Neural cell (in vitro differentiated cells): Measurements from ENCODE around the gene KHSRP. TPM values are rescaled to one million over a fixed set of nuclear protein-coding genes. Genes with fewer than 3 reads are reported as not detected.
"Not testable (repeated sequence)": the region's sequence is repeated elsewhere in the genome, so short reads cannot be mapped to it uniquely, and the experiment has no call there.

Experiments used
- H2AFZ ChIP-seq: fragments of 200-600, 300-800 bp; sonication (generic), shearing (Covaris generic); 2 replicates; pipeline ENCODE4 v1.6.0; 2014; ENCODE audit warnings: low read depth, mild to moderate bottlenecking, antibody characterized with exemption, low read length, moderate library complexity
- H3F3A ChIP-seq: fragments of 200-600 bp; shearing (Covaris generic); 2 replicates; pipeline ENCODE4 v1.6.1; 2016; ENCODE audit warnings: mild to moderate bottlenecking, moderate library complexity, mixed read lengths, antibody characterized with exemption, low read length; ENCODE audit not compliant: insufficient read depth, poor library complexity, severe bottlenecking
- H3K27ac ChIP-seq: fragments of 200-600, 300-800 bp; sonication (generic), shearing (Covaris generic); 2 replicates; pipeline ENCODE4 v1.5.1; 2014; ENCODE audit warnings: mild to moderate bottlenecking, low read length, moderate library complexity
- H3K27me3 ChIP-seq: fragments of 300-800, 200-600 bp; sonication (generic), shearing (Covaris generic); 2 replicates; pipeline ENCODE4 v1.6.0; 2014; ENCODE audit warnings: mild to moderate bottlenecking, low read depth, low read length, moderate library complexity; ENCODE audit not compliant: insufficient read depth
- H3K36me3 ChIP-seq: fragments of 300-800, 200-600 bp; sonication (generic), shearing (Covaris generic); 2 replicates; pipeline ENCODE4 v1.5.1; 2014; ENCODE audit warnings: mild to moderate bottlenecking, antibody characterized with exemption, low read length, moderate library complexity; ENCODE audit not compliant: insufficient read depth
- H3K4me2 ChIP-seq: fragments of 300-800, 200-600 bp; sonication (generic), shearing (Covaris generic); 2 replicates; pipeline ENCODE4 v1.6.0; 2014; ENCODE audit warnings: mild to moderate bottlenecking, low read length
- H3K4me3 ChIP-seq: fragments of 300-800, 200-600 bp; sonication (generic), shearing (Covaris generic); 2 replicates; pipeline ENCODE4 v1.5.1; 2014; ENCODE audit warnings: mild to moderate bottlenecking, low read length, moderate library complexity
- H3K79me2 ChIP-seq: fragments of 200-600 bp; shearing (Covaris generic); replicated peaks from 2 replicates; pipeline ENCODE4 v1.6.0; 2014; ENCODE audit warnings: mild to moderate bottlenecking, low read length, moderate library complexity; ENCODE audit not compliant: insufficient read depth
- H3K9ac ChIP-seq: fragments of 300-800, 200-600 bp; sonication (generic), shearing (Covaris generic); 2 replicates; pipeline ENCODE4 v1.6.1; 2016; ENCODE audit warnings: mild to moderate bottlenecking, low read length, mixed read lengths
- H3K9me2 ChIP-seq: fragments of 200-600 bp; shearing (Covaris generic); 2 replicates; pipeline ENCODE4 v1.6.1; 2016; ENCODE audit warnings: mild to moderate bottlenecking, low read length, mixed read lengths; ENCODE audit not compliant: insufficient read depth
- H3K9me3 ChIP-seq: fragments of 200-600, 300-800 bp; sonication (generic), shearing (Covaris generic); 2 replicates; pipeline ENCODE4 v1.6.1; 2016; ENCODE audit warnings: mild to moderate bottlenecking, mixed run types, low read length, moderate library complexity, mixed read lengths
- H4K20me1 ChIP-seq: fragments of 200-600 bp; shearing (Covaris generic); 2 replicates; pipeline ENCODE4 v1.6.1; 2016; ENCODE audit warnings: mild to moderate bottlenecking, mixed run types; ENCODE audit not compliant: insufficient read depth
- CTCF ChIP-seq: fragments of 450-650 bp; IDR thresholded peaks from 2 replicates; pipeline ENCODE4 v1.5.1; 2014; ENCODE audit warnings: antibody characterized with exemption, mild to moderate bottlenecking, moderate library complexity; ENCODE audit not compliant: poor library complexity, severe bottlenecking
- EP300 ChIP-seq: fragments of 450-650 bp; conservative IDR thresholded peaks from 2 replicates; pipeline ENCODE4 v1.6.1; 2014; ENCODE audit warnings: antibody characterized with exemption, mild to moderate bottlenecking, moderate library complexity; ENCODE audit not compliant: poor library complexity, severe bottlenecking
- EZH2 ChIP-seq: fragments of 200-600, 300-800 bp; shearing (Covaris generic), sonication (generic); IDR thresholded peaks from 2 replicates; pipeline ENCODE4 v1.6.1; 2014; ENCODE audit warnings: antibody characterized with exemption, low read length, borderline replicate concordance, mild to moderate bottlenecking; ENCODE audit not compliant: insufficient read depth, poor library complexity, severe bottlenecking
- MXI1 ChIP-seq: fragments of 450-650 bp; conservative IDR thresholded peaks from 2 replicates; pipeline ENCODE4 v1.6.1; 2014; ENCODE audit warnings: antibody characterized with exemption, mild to moderate bottlenecking; ENCODE audit not compliant: poor library complexity, severe bottlenecking
- POLR2AphosphoS5 ChIP-seq: IDR thresholded peaks from 2 replicates; pipeline ENCODE4 v1.6.1; 2012
- RAD21 ChIP-seq: fragments of 450-650 bp; conservative IDR thresholded peaks from 2 replicates; pipeline ENCODE4 v1.6.1; 2014; ENCODE audit warnings: antibody characterized with exemption, mild to moderate bottlenecking, moderate library complexity
- REST ChIP-seq: IDR thresholded peaks from 2 replicates; pipeline ENCODE4 v1.6.1; 2012; ENCODE audit warnings: borderline replicate concordance
- SMC3 ChIP-seq: fragments of 450-650 bp; conservative IDR thresholded peaks from 2 replicates; pipeline ENCODE4 v1.6.1; 2014; ENCODE audit warnings: antibody characterized with exemption, mild to moderate bottlenecking, moderate library complexity; ENCODE audit not compliant: poor library complexity
- TAF1 ChIP-seq: IDR thresholded peaks from 2 replicates; pipeline ENCODE4 v1.6.1; 2012; ENCODE audit warnings: low read depth
- polyA plus RNA-seq: library from polyadenylated mRNA; depleted of rRNA; stranded (reverse); fragments of >200 nt; gene quantifications from 2 replicates; pipeline ENCODE4 v1.2.3, GENCODE V29; 2014

The KHSRP gene
- polyA plus RNA-seq, 1 donor from 2014 or later: 33.3 TPM

GRCh38 chr19:6429419-6430221 is 5.0 kb upstream of the KHSRP start:
- H3K4me2 ChIP-seq: no peak overlapping the region
- no peaks in the 10 kb centered on the region for H3K79me2 ChIP-seq
- H3F3A ChIP-seq: no peaks in the 10 kb centered on the region
- H3K27ac ChIP-seq: no peak overlapping the region
- no peaks in the 10 kb centered on the region for H3K9me2 ChIP-seq
- no peak overlapping the region for H2AFZ ChIP-seq
- TF ChIP-seq CTCF (no peak), MXI1 (no peak), RAD21 (no peak), REST (no peak), POLR2AphosphoS5 (no peak), EP300 (no peak), SMC3 (no peak), TAF1 (no peak), EZH2 (no peak)
- H3K36me3 ChIP-seq: no peaks in the 10 kb centered on the region
- no peaks in the 10 kb centered on the region for H4K20me1 ChIP-seq
- no peaks in the 10 kb centered on the region for H3K27me3 ChIP-seq
- no peak overlapping the region for H3K4me3 ChIP-seq
- H3K9ac ChIP-seq: no peak overlapping the region
- no peaks in the 10 kb centered on the region for H3K9me3 ChIP-seq

GRCh38 chr19:6428692-6429418 is 4.2 kb upstream of the KHSRP start:
- H3K27ac ChIP-seq, H4K20me1 ChIP-seq, H3K27me3 ChIP-seq, H2AFZ ChIP-seq, H3K9me3 ChIP-seq, H3K9ac ChIP-seq, H3K9me2 ChIP-seq, H3K4me2 ChIP-seq, H3K4me3 ChIP-seq, H3K79me2 ChIP-seq, H3F3A ChIP-seq, H3K36me3 ChIP-seq: not testable (repeated sequence)
